ENCODE measurements around the gene C1QBP.

The C1QBP gene

GRCh38 chr17:5396612-5397011, 42.3 kb downstream of the C1QBP start:
- no peak for TF ChIP-seq CTCF (IDR thresholded peaks at IDR 0.05; ENCODE audit: low read depth, low read length)
- no peak for DNase-seq (ENCODE audit: extremely low read depth, low read depth)

DNA sequence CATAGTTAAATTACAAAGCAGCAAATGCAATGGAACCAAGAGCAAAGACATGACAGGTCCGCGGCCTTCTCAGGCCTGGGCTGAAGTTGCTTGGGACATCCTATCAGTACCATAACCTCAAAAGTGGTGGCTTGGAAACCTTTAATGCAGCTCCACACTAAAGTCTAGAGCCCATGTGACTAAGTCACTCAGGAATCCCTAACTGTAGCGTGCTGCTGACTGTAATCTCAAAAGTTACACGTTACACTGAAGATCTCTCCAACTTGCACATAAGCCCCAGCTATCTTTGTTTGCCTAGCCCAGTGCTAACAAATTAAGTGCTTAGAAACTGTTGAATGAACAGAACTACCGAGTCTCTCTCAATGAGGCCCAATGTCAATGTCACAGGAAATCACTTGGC, 47.3 kb downstream of the C1QBP start:
- no peak for DNase-seq (ENCODE audit: extremely low read depth, low read depth)
- TF ChIP-seq CTCF (IDR thresholded peaks at IDR 0.05; ENCODE audit: low read depth, low read length): no peak
